HEK293 (cell line): ENCODE measurements around the gene DHRS3.

Experiments
- FEZF1 ChIP-seq: fragments of 450-650 bp; formaldehyde crosslinking; IDR thresholded peaks from 2 replicates; pipeline ENCODE4 v1.5.1; 2016; ENCODE audit warnings: missing biosample characterization, missing genetic modification characterization
- PRDM1 ChIP-seq: fragments of 450-650 bp; formaldehyde crosslinking; IDR thresholded peaks from 2 replicates; pipeline ENCODE4; 2016; ENCODE audit warnings: missing biosample characterization, missing genetic modification characterization
- ZBTB48 ChIP-seq: fragments of 450-650 bp; formaldehyde crosslinking; IDR thresholded peaks from 2 replicates; pipeline ENCODE4 v1.5.1; 2016; ENCODE audit warnings: missing biosample characterization, missing genetic modification characterization
- ZFP37 ChIP-seq: fragments of 450-650 bp; formaldehyde crosslinking; IDR thresholded peaks from 2 replicates; pipeline ENCODE4 v1.5.1; 2016; ENCODE audit warnings: missing biosample characterization, missing genetic modification characterization
- ZNF112 ChIP-seq: fragments of 450-650 bp; formaldehyde crosslinking; IDR thresholded peaks from 2 replicates; pipeline ENCODE4 v1.5.0; 2017; ENCODE audit warnings: missing biosample characterization, missing genetic modification characterization
- ZNF146 ChIP-seq: fragments of 450-650 bp; formaldehyde crosslinking; IDR thresholded peaks from 2 replicates; pipeline ENCODE4 v1.5.1; 2016; ENCODE audit warnings: missing biosample characterization, missing genetic modification characterization
- ZNF23 ChIP-seq: fragments of 450-650 bp; formaldehyde crosslinking; IDR thresholded peaks from 2 replicates; pipeline ENCODE4 v1.5.1; 2016; ENCODE audit warnings: missing biosample characterization, missing genetic modification characterization, borderline replicate concordance
- ZNF274 ChIP-seq, 2 experiments: fragments of 200-500 bp in 1 of 2; fragments of 450-650 bp in 1 of 2; sonication (Bioruptor generic) in 1 of 2; formaldehyde crosslinking in 1 of 2; IDR thresholded peaks; 2 replicates each; pipeline versions ENCODE4 v1.5.1 to v1.6.1; 2014 to 2016; ENCODE audit warnings: borderline replicate concordance in 1 of 2, inconsistent platforms in 1 of 2, low read length in 1 of 2, missing biosample characterization in 1 of 2, missing genetic modification characterization in 1 of 2
- ZNF600 ChIP-seq: fragments of 450-650 bp; formaldehyde crosslinking; IDR thresholded peaks from 2 replicates; pipeline ENCODE4 v1.5.1; 2016; ENCODE audit warnings: missing biosample characterization, missing genetic modification characterization
- ZNF654 ChIP-seq: fragments of 450-650 bp; formaldehyde crosslinking; IDR thresholded peaks from 2 replicates; pipeline ENCODE4 v1.5.1; 2016; ENCODE audit warnings: low read depth, missing biosample characterization, missing genetic modification characterization
- ZNF658 ChIP-seq: fragments of 450-650 bp; formaldehyde crosslinking; IDR thresholded peaks from 2 replicates; pipeline ENCODE4; 2016; ENCODE audit warnings: missing biosample characterization, missing genetic modification characterization
- ZNF677 ChIP-seq: fragments of 450-650 bp; IDR thresholded peaks from 2 replicates; pipeline ENCODE4 v1.5.0; 2018; ENCODE audit warnings: missing biosample characterization, mild to moderate bottlenecking, missing genetic modification characterization, moderate library complexity
- ZNF707 ChIP-seq: fragments of 450-650 bp; formaldehyde crosslinking; IDR thresholded peaks from 2 replicates; pipeline ENCODE4 v1.5.1; 2016; ENCODE audit warnings: missing biosample characterization, missing genetic modification characterization
- ZNF777 ChIP-seq: fragments of 450-650 bp; formaldehyde crosslinking; IDR thresholded peaks from 2 replicates; pipeline ENCODE4 v1.5.1; 2017; ENCODE audit warnings: missing biosample characterization, missing genetic modification characterization, borderline replicate concordance
- TF ChIP-seq, protein P1 (sequence below): fragments of 450-650 bp; formaldehyde crosslinking; IDR thresholded peaks from 2 replicates; pipeline ENCODE4 v1.5.1; 2016; ENCODE audit warnings: missing biosample characterization, missing genetic modification characterization
- TF ChIP-seq, protein P2 (sequence below): fragments of 450-650 bp; formaldehyde crosslinking; conservative IDR thresholded peaks from 2 replicates; pipeline ENCODE4 v1.5.1; 2016; ENCODE audit warnings: low read depth, missing biosample characterization, missing genetic modification characterization
- TF ChIP-seq, protein P3 (sequence below): fragments of 450-650 bp; formaldehyde crosslinking; IDR thresholded peaks from 2 replicates; pipeline ENCODE4 v1.5.1; 2016; ENCODE audit warnings: missing biosample characterization, missing genetic modification characterization
- TF ChIP-seq, protein P4 (sequence below): fragments of 450-650 bp; formaldehyde crosslinking; IDR thresholded peaks from 2 replicates; pipeline ENCODE4 v1.5.1; 2016; ENCODE audit warnings: missing biosample characterization, missing genetic modification characterization
- TF ChIP-seq, protein P5 (sequence below): fragments of 450-650 bp; formaldehyde crosslinking; IDR thresholded peaks from 2 replicates; pipeline ENCODE4 v1.5.1; 2016; ENCODE audit warnings: missing biosample characterization, missing genetic modification characterization, borderline replicate concordance
- TF ChIP-seq, protein P6 (sequence below): fragments of 450-650 bp; formaldehyde crosslinking; IDR thresholded peaks from 2 replicates; pipeline ENCODE4 v1.5.1; 2016; ENCODE audit warnings: missing biosample characterization, missing genetic modification characterization

The DHRS3 gene

DNA sequence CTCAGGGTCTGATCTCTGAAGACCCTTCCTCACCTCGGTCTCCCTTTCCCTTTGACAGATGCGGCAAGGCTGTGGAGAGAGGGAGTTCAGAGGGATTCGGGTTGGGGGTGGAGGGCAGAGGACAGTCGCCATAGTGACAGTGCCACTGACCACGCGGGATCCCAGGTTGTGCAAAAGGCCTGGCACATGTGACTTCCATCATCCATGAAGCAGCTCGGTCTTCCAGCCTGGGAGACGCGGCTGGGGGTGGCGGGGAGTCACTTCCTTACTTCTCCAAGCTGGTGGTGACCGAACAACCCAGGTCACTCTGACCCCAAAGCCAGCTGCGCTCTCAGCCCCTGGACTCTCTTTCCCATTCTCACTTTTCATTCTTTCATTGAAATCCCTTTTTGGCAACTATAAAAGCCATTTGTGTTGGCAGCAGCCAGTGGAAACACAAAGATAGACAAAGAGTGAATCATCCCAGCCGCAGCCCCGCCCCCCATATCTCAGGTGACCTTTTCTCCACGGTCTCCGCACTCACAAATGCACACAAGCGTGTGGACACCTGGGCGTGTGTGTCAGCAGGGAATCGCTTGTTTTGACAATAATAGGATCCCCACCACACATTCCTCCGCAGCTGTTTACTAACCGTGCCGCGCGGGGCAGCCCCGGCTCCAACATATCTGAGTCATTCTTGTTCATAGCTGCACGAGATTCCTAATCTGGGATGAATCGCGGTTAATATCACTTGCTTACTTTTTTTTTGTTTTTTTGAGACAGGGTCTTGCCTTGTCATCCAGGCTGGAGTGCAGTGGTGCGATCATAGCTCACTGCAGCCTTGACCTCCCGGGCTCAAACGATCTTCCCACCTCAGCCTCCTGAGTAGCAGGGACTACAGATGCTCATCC lies 68.3 kb downstream of the DHRS3 start (continued):
- TF ChIP-seq, protein P1, sequence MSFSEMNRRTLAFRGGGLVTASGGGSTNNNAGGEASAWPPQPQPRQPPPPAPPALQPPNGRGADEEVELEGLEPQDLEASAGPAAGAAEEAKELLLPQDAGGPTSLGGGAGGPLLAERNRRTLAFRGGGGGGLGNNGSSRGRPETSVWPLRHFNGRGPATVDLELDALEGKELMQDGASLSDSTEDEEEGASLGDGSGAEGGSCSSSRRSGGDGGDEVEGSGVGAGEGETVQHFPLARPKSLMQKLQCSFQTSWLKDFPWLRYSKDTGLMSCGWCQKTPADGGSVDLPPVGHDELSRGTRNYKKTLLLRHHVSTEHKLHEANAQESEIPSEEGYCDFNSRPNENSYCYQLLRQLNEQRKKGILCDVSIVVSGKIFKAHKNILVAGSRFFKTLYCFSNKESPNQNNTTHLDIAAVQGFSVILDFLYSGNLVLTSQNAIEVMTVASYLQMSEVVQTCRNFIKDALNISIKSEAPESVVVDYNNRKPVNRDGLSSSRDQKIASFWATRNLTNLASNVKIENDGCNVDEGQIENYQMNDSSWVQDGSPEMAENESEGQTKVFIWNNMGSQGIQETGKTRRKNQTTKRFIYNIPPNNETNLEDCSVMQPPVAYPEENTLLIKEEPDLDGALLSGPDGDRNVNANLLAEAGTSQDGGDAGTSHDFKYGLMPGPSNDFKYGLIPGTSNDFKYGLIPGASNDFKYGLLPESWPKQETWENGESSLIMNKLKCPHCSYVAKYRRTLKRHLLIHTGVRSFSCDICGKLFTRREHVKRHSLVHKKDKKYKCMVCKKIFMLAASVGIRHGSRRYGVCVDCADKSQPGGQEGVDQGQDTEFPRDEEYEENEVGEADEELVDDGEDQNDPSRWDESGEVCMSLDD (tag by site-specific recombination): no peak
- no peak for TF ChIP-seq ZBTB48 (tag by site-specific recombination)
- TF ChIP-seq, protein P2, sequence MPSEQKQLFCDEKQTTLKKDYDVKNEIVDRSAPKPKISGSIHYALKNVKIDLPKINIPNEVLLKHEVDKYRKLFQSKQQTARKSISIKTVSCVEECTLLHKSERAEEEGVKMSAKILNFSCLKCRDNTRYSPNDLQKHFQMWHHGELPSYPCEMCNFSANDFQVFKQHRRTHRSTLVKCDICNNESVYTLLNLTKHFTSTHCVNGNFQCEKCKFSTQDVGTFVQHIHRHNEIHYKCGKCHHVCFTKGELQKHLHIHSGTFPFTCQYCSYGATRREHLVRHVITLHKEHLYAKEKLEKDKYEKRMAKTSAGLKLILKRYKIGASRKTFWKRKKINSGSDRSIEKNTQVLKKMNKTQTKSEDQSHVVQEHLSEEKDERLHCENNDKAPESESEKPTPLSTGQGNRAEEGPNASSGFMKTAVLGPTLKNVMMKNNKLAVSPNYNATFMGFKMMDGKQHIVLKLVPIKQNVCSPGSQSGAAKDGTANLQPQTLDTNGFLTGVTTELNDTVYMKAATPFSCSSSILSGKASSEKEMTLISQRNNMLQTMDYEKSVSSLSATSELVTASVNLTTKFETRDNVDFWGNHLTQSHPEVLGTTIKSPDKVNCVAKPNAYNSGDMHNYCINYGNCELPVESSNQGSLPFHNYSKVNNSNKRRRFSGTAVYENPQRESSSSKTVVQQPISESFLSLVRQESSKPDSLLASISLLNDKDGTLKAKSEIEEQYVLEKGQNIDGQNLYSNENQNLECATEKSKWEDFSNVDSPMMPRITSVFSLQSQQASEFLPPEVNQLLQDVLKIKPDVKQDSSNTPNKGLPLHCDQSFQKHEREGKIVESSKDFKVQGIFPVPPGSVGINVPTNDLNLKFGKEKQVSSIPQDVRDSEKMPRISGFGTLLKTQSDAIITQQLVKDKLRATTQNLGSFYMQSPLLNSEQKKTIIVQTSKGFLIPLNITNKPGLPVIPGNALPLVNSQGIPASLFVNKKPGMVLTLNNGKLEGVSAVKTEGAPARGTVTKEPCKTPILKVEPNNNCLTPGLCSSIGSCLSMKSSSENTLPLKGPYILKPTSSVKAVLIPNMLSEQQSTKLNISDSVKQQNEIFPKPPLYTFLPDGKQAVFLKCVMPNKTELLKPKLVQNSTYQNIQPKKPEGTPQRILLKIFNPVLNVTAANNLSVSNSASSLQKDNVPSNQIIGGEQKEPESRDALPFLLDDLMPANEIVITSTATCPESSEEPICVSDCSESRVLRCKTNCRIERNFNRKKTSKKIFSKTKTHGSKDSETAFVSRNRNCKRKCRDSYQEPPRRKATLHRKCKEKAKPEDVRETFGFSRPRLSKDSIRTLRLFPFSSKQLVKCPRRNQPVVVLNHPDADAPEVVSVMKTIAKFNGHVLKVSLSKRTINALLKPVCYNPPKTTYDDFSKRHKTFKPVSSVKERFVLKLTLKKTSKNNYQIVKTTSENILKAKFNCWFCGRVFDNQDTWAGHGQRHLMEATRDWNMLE: no peak
- TF ChIP-seq, protein P3, sequence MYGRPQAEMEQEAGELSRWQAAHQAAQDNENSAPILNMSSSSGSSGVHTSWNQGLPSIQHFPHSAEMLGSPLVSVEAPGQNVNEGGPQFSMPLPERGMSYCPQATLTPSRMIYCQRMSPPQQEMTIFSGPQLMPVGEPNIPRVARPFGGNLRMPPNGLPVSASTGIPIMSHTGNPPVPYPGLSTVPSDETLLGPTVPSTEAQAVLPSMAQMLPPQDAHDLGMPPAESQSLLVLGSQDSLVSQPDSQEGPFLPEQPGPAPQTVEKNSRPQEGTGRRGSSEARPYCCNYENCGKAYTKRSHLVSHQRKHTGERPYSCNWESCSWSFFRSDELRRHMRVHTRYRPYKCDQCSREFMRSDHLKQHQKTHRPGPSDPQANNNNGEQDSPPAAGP (tag by site-specific recombination): peak; percentile 90
- TF ChIP-seq ZNF112 (tag by site-specific recombination): no peak
- TF ChIP-seq, protein P4, sequence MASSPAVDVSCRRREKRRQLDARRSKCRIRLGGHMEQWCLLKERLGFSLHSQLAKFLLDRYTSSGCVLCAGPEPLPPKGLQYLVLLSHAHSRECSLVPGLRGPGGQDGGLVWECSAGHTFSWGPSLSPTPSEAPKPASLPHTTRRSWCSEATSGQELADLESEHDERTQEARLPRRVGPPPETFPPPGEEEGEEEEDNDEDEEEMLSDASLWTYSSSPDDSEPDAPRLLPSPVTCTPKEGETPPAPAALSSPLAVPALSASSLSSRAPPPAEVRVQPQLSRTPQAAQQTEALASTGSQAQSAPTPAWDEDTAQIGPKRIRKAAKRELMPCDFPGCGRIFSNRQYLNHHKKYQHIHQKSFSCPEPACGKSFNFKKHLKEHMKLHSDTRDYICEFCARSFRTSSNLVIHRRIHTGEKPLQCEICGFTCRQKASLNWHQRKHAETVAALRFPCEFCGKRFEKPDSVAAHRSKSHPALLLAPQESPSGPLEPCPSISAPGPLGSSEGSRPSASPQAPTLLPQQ (tag by site-specific recombination): no peak
- no peak for TF ChIP-seq ZNF23 (tag by site-specific recombination)
- TF ChIP-seq ZNF658 (tag by site-specific recombination): no peak
- TF ChIP-seq ZNF777: no peak
- TF ChIP-seq, protein P5, sequence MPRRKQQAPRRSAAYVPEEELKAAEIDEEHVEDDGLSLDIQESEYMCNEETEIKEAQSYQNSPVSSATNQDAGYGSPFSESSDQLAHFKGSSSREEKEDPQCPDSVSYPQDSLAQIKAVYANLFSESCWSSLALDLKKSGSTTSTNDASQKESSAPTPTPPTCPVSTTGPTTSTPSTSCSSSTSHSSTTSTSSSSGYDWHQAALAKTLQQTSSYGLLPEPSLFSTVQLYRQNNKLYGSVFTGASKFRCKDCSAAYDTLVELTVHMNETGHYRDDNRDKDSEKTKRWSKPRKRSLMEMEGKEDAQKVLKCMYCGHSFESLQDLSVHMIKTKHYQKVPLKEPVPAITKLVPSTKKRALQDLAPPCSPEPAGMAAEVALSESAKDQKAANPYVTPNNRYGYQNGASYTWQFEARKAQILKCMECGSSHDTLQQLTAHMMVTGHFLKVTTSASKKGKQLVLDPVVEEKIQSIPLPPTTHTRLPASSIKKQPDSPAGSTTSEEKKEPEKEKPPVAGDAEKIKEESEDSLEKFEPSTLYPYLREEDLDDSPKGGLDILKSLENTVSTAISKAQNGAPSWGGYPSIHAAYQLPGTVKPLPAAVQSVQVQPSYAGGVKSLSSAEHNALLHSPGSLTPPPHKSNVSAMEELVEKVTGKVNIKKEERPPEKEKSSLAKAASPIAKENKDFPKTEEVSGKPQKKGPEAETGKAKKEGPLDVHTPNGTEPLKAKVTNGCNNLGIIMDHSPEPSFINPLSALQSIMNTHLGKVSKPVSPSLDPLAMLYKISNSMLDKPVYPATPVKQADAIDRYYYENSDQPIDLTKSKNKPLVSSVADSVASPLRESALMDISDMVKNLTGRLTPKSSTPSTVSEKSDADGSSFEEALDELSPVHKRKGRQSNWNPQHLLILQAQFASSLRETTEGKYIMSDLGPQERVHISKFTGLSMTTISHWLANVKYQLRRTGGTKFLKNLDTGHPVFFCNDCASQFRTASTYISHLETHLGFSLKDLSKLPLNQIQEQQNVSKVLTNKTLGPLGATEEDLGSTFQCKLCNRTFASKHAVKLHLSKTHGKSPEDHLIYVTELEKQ: no peak
- TF ChIP-seq ZNF274 (IDR thresholded peaks at IDR 0.05; ENCODE audit: low read length): no peak
- TF ChIP-seq ZNF274 (tag by site-specific recombination; IDR thresholded peaks at IDR 0.05; ENCODE audit: borderline replicate concordance): no peak
- peak; percentile 90 for TF ChIP-seq ZNF600 (tag by site-specific recombination)
- TF ChIP-seq, protein P6, sequence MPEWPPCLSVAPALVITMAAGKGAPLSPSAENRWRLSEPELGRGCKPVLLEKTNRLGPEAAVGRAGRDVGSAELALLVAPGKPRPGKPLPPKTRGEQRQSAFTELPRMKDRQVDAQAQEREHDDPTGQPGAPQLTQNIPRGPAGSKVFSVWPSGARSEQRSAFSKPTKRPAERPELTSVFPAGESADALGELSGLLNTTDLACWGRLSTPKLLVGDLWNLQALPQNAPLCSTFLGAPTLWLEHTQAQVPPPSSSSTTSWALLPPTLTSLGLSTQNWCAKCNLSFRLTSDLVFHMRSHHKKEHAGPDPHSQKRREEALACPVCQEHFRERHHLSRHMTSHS (tag by site-specific recombination): no peak
- peak; percentile 56 for TF ChIP-seq PRDM1 (tag by site-specific recombination)
- no peak for TF ChIP-seq ZNF707 (tag by site-specific recombination)
- TF ChIP-seq ZNF654 (tag by site-specific recombination): no peak
- peak; percentile 31; the same call in 1 of the 2 replicates for TF ChIP-seq ZNF146 (tag by site-specific recombination)
- no peak for TF ChIP-seq ZNF677 (tag by site-specific recombination)
- no peak for TF ChIP-seq FEZF1 (tag by site-specific recombination)
- TF ChIP-seq ZFP37: no peak
